ENCODE results near the gene CBX3.

GRCh38 chr7:26168458-26169023 is 33.0 kb upstream of the CBX3 start:
- no peak for TF ChIP-seq JUND (IDR thresholded peaks at IDR 0.05; ENCODE audit: low read length)
- TF ChIP-seq POLR2A (IDR thresholded peaks at IDR 0.05; ENCODE audit: control extremely low read depth in 1 of 2, low read depth in 2 of 2, low read length in 2 of 2), result no peak
- TF ChIP-seq TBP (IDR thresholded peaks at IDR 0.05; ENCODE audit: low read depth, low read length), result no peak
- TF ChIP-seq, protein P1, sequence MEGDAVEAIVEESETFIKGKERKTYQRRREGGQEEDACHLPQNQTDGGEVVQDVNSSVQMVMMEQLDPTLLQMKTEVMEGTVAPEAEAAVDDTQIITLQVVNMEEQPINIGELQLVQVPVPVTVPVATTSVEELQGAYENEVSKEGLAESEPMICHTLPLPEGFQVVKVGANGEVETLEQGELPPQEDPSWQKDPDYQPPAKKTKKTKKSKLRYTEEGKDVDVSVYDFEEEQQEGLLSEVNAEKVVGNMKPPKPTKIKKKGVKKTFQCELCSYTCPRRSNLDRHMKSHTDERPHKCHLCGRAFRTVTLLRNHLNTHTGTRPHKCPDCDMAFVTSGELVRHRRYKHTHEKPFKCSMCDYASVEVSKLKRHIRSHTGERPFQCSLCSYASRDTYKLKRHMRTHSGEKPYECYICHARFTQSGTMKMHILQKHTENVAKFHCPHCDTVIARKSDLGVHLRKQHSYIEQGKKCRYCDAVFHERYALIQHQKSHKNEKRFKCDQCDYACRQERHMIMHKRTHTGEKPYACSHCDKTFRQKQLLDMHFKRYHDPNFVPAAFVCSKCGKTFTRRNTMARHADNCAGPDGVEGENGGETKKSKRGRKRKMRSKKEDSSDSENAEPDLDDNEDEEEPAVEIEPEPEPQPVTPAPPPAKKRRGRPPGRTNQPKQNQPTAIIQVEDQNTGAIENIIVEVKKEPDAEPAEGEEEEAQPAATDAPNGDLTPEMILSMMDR (IDR thresholded peaks at IDR 0.05; ENCODE audit: control extremely low read depth in 1 of 3, insufficient read depth in 1 of 3, low read depth in 1 of 3, low read length in 3 of 3), result no peak
- TF ChIP-seq KDM4A (IDR thresholded peaks at IDR 0.05; ENCODE audit: low read depth, low read length, severe bottlenecking), result no peak
- TF ChIP-seq SRF (IDR thresholded peaks at IDR 0.05; ENCODE audit: low read depth, low read length), result no peak
- TF ChIP-seq ASH2L (IDR thresholded peaks at IDR 0.05; ENCODE audit: low read length), result no peak
- TF ChIP-seq, protein P2, sequence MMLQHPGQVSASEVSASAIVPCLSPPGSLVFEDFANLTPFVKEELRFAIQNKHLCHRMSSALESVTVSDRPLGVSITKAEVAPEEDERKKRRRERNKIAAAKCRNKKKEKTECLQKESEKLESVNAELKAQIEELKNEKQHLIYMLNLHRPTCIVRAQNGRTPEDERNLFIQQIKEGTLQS (IDR thresholded peaks at IDR 0.05; ENCODE audit: insufficient read depth, low read depth, low read length), result no peak
- no peak for TF ChIP-seq RFX5 (IDR thresholded peaks at IDR 0.05; ENCODE audit: borderline replicate concordance, low read depth, low read length)
- no peak for TF ChIP-seq CREB1 (IDR thresholded peaks at IDR 0.05)
- TF ChIP-seq BRCA1 (IDR thresholded peaks at IDR 0.05; ENCODE audit: low read depth, low read length), result no peak
- TF ChIP-seq, protein P3, sequence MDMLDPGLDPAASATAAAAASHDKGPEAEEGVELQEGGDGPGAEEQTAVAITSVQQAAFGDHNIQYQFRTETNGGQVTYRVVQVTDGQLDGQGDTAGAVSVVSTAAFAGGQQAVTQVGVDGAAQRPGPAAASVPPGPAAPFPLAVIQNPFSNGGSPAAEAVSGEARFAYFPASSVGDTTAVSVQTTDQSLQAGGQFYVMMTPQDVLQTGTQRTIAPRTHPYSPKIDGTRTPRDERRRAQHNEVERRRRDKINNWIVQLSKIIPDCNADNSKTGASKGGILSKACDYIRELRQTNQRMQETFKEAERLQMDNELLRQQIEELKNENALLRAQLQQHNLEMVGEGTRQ (IDR thresholded peaks at IDR 0.05; ENCODE audit: low read length), result no peak

Measured in H1 (cell line).